IMR-90 (cell line): ENCODE results near the gene MICAL1. TPM values are rescaled to one million over a fixed set of nuclear protein-coding genes. Genes with fewer than 3 reads are reported as not detected.

Source experiments
- ATAC-seq: fragments of 200-7000 bp; cut with Tn5 transposase; 2 replicates; pipeline ENCODE4 v1.9.1; 2020; ENCODE audit warnings: low read depth, mild to moderate bottlenecking, moderate library complexity
- BruUV-seq: library from RNA; stranded (reverse); fragments of 400-500 nt; replicated peaks from 2 replicates; lab custom pipeline; 2021; lab: Mats Ljungman, UMichigan
- CTCF ChIA-PET: fragments of 300-600 bp; formaldehyde crosslinking; extraction: SDS; loops from one replicate; lab custom pipeline; 2021; ENCODE audit warnings: antibody characterized with exemption; lab: Yijun Ruan, JAX
- POLR2A ChIA-PET: fragments of 300-600 bp; sonication (Branson Sonifier 250); formaldehyde crosslinking; loops from one replicate; lab custom pipeline; 2022; ENCODE audit warnings: antibody characterized with exemption; ENCODE audit not compliant: unreplicated experiment; lab: Charles Lee
- DNase-seq: peaks from one replicate; pipeline ENCODE4 v3.0.0; 2013
- H2AFZ ChIP-seq: replicated peaks from 2 replicates; pipeline ENCODE3; 2013; ENCODE audit warnings: low read length, mild to moderate bottlenecking; ENCODE audit not compliant: poor library complexity
- H2AK5ac ChIP-seq: 2 replicates; pipeline ENCODE4 v1.6.1; 2013; ENCODE audit warnings: low read depth, low read length, inconsistent platforms
- H2AK9ac ChIP-seq: replicated peaks from 2 replicates; pipeline ENCODE3; 2013; ENCODE audit warnings: mild to moderate bottlenecking, low read depth, low read length, moderate library complexity; ENCODE audit not compliant: poor library complexity
- H2BK120ac ChIP-seq: 2 replicates; pipeline ENCODE4 v1.6.1; 2013; ENCODE audit warnings: low read depth, low read length, inconsistent platforms
- H2BK15ac ChIP-seq: 3 replicates; pipeline ENCODE4 v1.6.1; 2013; ENCODE audit warnings: low read depth, low read length, inconsistent platforms
- H2BK20ac ChIP-seq: 2 replicates; pipeline ENCODE4 v1.6.1; 2013; ENCODE audit warnings: low read depth, mild to moderate bottlenecking, inconsistent platforms, low read length, moderate library complexity
- H2BK5ac ChIP-seq: 2 replicates; pipeline ENCODE4 v1.6.1; 2013; ENCODE audit warnings: mild to moderate bottlenecking, low read depth, low read length, inconsistent platforms; ENCODE audit not compliant: poor library complexity, severe bottlenecking
- H3K14ac ChIP-seq: replicated peaks from 2 replicates; pipeline ENCODE4 v1.6.1; 2013; ENCODE audit warnings: low read depth, low read length, inconsistent platforms
- H3K18ac ChIP-seq: 2 replicates; pipeline ENCODE4 v1.6.1; 2013; ENCODE audit warnings: low read depth, low read length, control low read depth
- H3K23ac ChIP-seq: 2 replicates; pipeline ENCODE4 v1.6.1; 2013; ENCODE audit warnings: low read depth, low read length, inconsistent platforms
- H3K27ac ChIP-seq: 2 replicates; pipeline ENCODE4 v1.5.1; 2013; ENCODE audit warnings: mild to moderate bottlenecking, control low read depth, low read length; ENCODE audit not compliant: insufficient read depth
- H3K27me3 ChIP-seq: 2 replicates; pipeline ENCODE4 v1.6.1; 2013; ENCODE audit warnings: low read length; ENCODE audit not compliant: control insufficient read depth, insufficient read depth
- H3K36me3 ChIP-seq: 2 replicates; pipeline ENCODE4 v1.6.1; 2013; ENCODE audit warnings: low read length, mixed read lengths; ENCODE audit not compliant: control insufficient read depth, insufficient read depth
- H3K4ac ChIP-seq: 2 replicates; pipeline ENCODE4 v1.6.1; 2013; ENCODE audit warnings: low read depth, low read length, inconsistent platforms
- H3K4me1 ChIP-seq: 2 replicates; pipeline ENCODE4 v1.6.1; 2013; ENCODE audit warnings: low read length, mixed read lengths; ENCODE audit not compliant: control insufficient read depth, insufficient read depth
- H3K4me2 ChIP-seq: 2 replicates; pipeline ENCODE4 v1.6.1; 2013; ENCODE audit warnings: low read depth, mild to moderate bottlenecking, control low read depth, low read length, moderate library complexity
- H3K4me3 ChIP-seq: 2 replicates; pipeline ENCODE4 v1.5.1; 2013; ENCODE audit warnings: low read depth, mild to moderate bottlenecking, control low read depth, low read length, moderate library complexity; ENCODE audit not compliant: insufficient read depth
- H3K56ac ChIP-seq: 2 replicates; pipeline ENCODE4 v1.6.1; 2013; ENCODE audit warnings: low read length, inconsistent platforms; ENCODE audit not compliant: insufficient read depth; ENCODE audit errors: extremely low read depth
- H3K79me1 ChIP-seq, 2 experiments: 2 replicates each; pipeline ENCODE4 v1.6.1; 2013; ENCODE audit warnings: low read length in 2 of 2, inconsistent platforms in 1 of 2, low read depth in 1 of 2
- H3K9ac ChIP-seq: 2 replicates; pipeline ENCODE4 v1.6.1; 2013; ENCODE audit warnings: low read depth, low read length, control low read depth
- H3K9me1 ChIP-seq: 2 replicates; pipeline ENCODE4 v1.6.1; 2013; ENCODE audit warnings: low read length, inconsistent platforms; ENCODE audit not compliant: insufficient read depth
- H3K9me3 ChIP-seq: 2 replicates; pipeline ENCODE4 v1.6.1; 2013; ENCODE audit warnings: low read length; ENCODE audit not compliant: control insufficient read depth, insufficient read depth
- H4K20me1 ChIP-seq: 2 replicates; pipeline ENCODE4 v1.6.1; 2013; ENCODE audit warnings: low read length, inconsistent platforms; ENCODE audit not compliant: insufficient read depth
- H4K5ac ChIP-seq: 2 replicates; pipeline ENCODE4 v1.6.1; 2013; ENCODE audit warnings: mild to moderate bottlenecking, low read depth, low read length, control low read depth
- H4K8ac ChIP-seq, 2 experiments: 2 replicates each; pipeline ENCODE4 v1.6.1; 2013; ENCODE audit warnings: low read depth in 2 of 2, low read length in 2 of 2, control low read depth in 1 of 2, inconsistent platforms in 1 of 2
- H4K91ac ChIP-seq: 2 replicates; pipeline ENCODE4 v1.6.1; 2013; ENCODE audit warnings: low read depth, low read length, inconsistent platforms; ENCODE audit not compliant: insufficient read depth
- BHLHE40 ChIP-seq: fragments of 150-350 bp; IDR thresholded peaks from 2 replicates; pipeline ENCODE4 v1.6.1; 2016; ENCODE audit warnings: mild to moderate bottlenecking, low read depth, low read length
- CEBPB ChIP-seq: IDR thresholded peaks from 2 replicates; pipeline ENCODE4 v1.6.1; 2012; ENCODE audit warnings: low read depth, low read length, improper control_type of control experiment
- CHD1 ChIP-seq: IDR thresholded peaks from 2 replicates; pipeline ENCODE4 v1.6.1; 2012; ENCODE audit warnings: low read depth, low read length, improper control_type of control experiment
- FOS ChIP-seq: fragments of 150-350 bp; IDR thresholded peaks from 2 replicates; pipeline ENCODE4 v1.6.1; 2016; ENCODE audit warnings: low read depth, low read length
- MAFK ChIP-seq: IDR thresholded peaks from 2 replicates; pipeline ENCODE4 v1.6.1; 2012; ENCODE audit warnings: low read depth, low read length, improper control_type of control experiment
- MAZ ChIP-seq: IDR thresholded peaks from 2 replicates; pipeline ENCODE4 v1.6.1; 2012; ENCODE audit warnings: low read depth, mild to moderate bottlenecking, low read length, improper control_type of control experiment, moderate library complexity, borderline replicate concordance
- MXI1 ChIP-seq: IDR thresholded peaks from 2 replicates; pipeline ENCODE4 v1.6.1; 2012; ENCODE audit warnings: low read depth, mild to moderate bottlenecking, low read length, moderate library complexity, borderline replicate concordance
- NFE2L2 ChIP-seq: fragments of 150-350 bp; IDR thresholded peaks from 2 replicates; pipeline ENCODE4 v1.6.1; 2016; ENCODE audit warnings: low read depth, mild to moderate bottlenecking, low read length
- POLR2A ChIP-seq: IDR thresholded peaks from 2 replicates; pipeline ENCODE4 v1.6.1; 2012; ENCODE audit warnings: mild to moderate bottlenecking, low read depth, low read length
- RAD21 ChIP-seq: IDR thresholded peaks from 2 replicates; pipeline ENCODE4 v1.6.1; 2012; ENCODE audit warnings: low read length, improper control_type of control experiment
- RCOR1 ChIP-seq: IDR thresholded peaks from 2 replicates; pipeline ENCODE4 v1.6.1; 2012; ENCODE audit warnings: mild to moderate bottlenecking, low read length, improper control_type of control experiment; ENCODE audit not compliant: insufficient replicate concordance
- RFX5 ChIP-seq: IDR thresholded peaks from 2 replicates; pipeline ENCODE4 v1.8.0; 2012; ENCODE audit warnings: low read depth, mild to moderate bottlenecking, low read length, moderate library complexity
- SMC3 ChIP-seq: fragments of 150-350 bp; IDR thresholded peaks from 2 replicates; pipeline ENCODE4 v1.6.1; 2016; ENCODE audit warnings: low read depth, mild to moderate bottlenecking, antibody characterized with exemption, low read length, moderate library complexity
- USF2 ChIP-seq: fragments of 150-350 bp; IDR thresholded peaks from 2 replicates; pipeline ENCODE4 v1.6.1; 2017; ENCODE audit warnings: mild to moderate bottlenecking, antibody characterized with exemption, low read length, low read depth
- WGBS, 2 experiments: methylation state at CpG; one replicate each; pipeline versions ENCODE4 v1.1.5 to v1.1.7; 2013; ENCODE audit warnings: missing lambda C conversion rate in 2 of 2; ENCODE audit not compliant: insufficient read length in 1 of 2; ENCODE audit errors: extremely low coverage in 2 of 2; 5-methylcytosine and 5-hydroxymethylcytosine counted together
- dilution Hi-C: fragments of 300-500 bp; cut with HindIII; formaldehyde crosslinking; loops from one replicate; pipeline ENCODE4 v1.14.3; 2018; ENCODE audit warnings: low sequenced_read_pairs; ENCODE audit not compliant: unreplicated experiment
- in situ Hi-C: fragments of 300-500 bp; cut with MboI; formaldehyde crosslinking; loops from 3 replicates; pipeline ENCODE4 v1.14.3; 2019; ENCODE audit warnings: low sequenced_read_pairs, inconsistent platforms, mixed read lengths
- intact Hi-C: fragments of 100-400 bp; cut with micrococcal nuclease; formaldehyde crosslinking; loops from 2 replicates; pipeline ENCODE4 v1.10.0; 2022
- polyA plus RNA-seq, 3 experiments: library from polyadenylated mRNA; depleted of rRNA; stranded (reverse); fragments of >200 nt; gene quantifications; 2 replicates each; pipeline ENCODE4 v1.2.3, GENCODE V29; 2012; ENCODE audit warnings: low replicate concordance in 1 of 3
- total RNA-seq: library from RNA; depleted of rRNA; stranded (reverse); fragments of >200 nt; gene quantifications from 2 replicates; pipeline ENCODE4 v1.2.3, GENCODE V29; 2012
- TF ChIP-seq, protein P1 (sequence below): conservative IDR thresholded peaks from 2 replicates; pipeline ENCODE4 v1.5.1; 2012; ENCODE audit warnings: mild to moderate bottlenecking, low read depth, low read length, improper control_type of control experiment
- TF ChIP-seq, protein P2 (sequence below): fragments of 150-350 bp; IDR thresholded peaks from 2 replicates; pipeline ENCODE4 v1.6.1; 2016; ENCODE audit warnings: low read depth, mild to moderate bottlenecking, low read length, moderate library complexity, borderline replicate concordance

Gene MICAL1
- total and polyA plus RNA-seq, 2 of the 4 experiments (the other 2 are of a cell fraction) = 30.5 to 57.1 TPM

- no CpG with 5 or more reads among the region's 5 CpGs for WGBS, 2 experiments
- no peak overlapping the region for H4K91ac ChIP-seq
- ATAC-seq = no peak
- H3K36me3 ChIP-seq = no peaks in the 10 kb centered on the region
- H3K4me3 ChIP-seq = no peak overlapping the region
- H3K9me3 ChIP-seq = no peaks in the 10 kb centered on the region
- in situ Hi-C loops (no loop called here), intact Hi-C loops (no loop called here), dilution Hi-C loops (no loop called here)
- H4K5ac ChIP-seq = no peak overlapping the region
- no peak overlapping the region for H3K56ac ChIP-seq
- H2AK9ac ChIP-seq = no peak overlapping the region
- H2BK120ac ChIP-seq = no peak overlapping the region
- no peak overlapping the region for H2AK5ac ChIP-seq
- no peak overlapping the region for H3K4me2 ChIP-seq
- no peak overlapping the region for H2BK15ac ChIP-seq
- H3K9me1 ChIP-seq = no peaks in the 10 kb centered on the region
- H3K9ac ChIP-seq = no peak overlapping the region
- H2BK20ac ChIP-seq = no peak overlapping the region
- H3K79me1 ChIP-seq = peaks cover 0 to under 1% of the 10 kb centered on the region in 2 experiments; a peak in 1 of 4 replicates
- TF ChIP-seq MAFK (no peak), SMC3 (no peak), RFX5 (no peak), BHLHE40 (no peak), RAD21 (no peak), NFE2L2 (no peak), MAZ (no peak), CHD1 (no peak), FOS (no peak), MXI1 (no peak), RCOR1 (no peak), CEBPB (no peak), USF2 (no peak), POLR2A (no peak)
- TF ChIP-seq, protein P1, sequence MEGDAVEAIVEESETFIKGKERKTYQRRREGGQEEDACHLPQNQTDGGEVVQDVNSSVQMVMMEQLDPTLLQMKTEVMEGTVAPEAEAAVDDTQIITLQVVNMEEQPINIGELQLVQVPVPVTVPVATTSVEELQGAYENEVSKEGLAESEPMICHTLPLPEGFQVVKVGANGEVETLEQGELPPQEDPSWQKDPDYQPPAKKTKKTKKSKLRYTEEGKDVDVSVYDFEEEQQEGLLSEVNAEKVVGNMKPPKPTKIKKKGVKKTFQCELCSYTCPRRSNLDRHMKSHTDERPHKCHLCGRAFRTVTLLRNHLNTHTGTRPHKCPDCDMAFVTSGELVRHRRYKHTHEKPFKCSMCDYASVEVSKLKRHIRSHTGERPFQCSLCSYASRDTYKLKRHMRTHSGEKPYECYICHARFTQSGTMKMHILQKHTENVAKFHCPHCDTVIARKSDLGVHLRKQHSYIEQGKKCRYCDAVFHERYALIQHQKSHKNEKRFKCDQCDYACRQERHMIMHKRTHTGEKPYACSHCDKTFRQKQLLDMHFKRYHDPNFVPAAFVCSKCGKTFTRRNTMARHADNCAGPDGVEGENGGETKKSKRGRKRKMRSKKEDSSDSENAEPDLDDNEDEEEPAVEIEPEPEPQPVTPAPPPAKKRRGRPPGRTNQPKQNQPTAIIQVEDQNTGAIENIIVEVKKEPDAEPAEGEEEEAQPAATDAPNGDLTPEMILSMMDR = no peak
- TF ChIP-seq, protein P2, sequence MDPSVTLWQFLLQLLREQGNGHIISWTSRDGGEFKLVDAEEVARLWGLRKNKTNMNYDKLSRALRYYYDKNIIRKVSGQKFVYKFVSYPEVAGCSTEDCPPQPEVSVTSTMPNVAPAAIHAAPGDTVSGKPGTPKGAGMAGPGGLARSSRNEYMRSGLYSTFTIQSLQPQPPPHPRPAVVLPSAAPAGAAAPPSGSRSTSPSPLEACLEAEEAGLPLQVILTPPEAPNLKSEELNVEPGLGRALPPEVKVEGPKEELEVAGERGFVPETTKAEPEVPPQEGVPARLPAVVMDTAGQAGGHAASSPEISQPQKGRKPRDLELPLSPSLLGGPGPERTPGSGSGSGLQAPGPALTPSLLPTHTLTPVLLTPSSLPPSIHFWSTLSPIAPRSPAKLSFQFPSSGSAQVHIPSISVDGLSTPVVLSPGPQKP = no peak
- H3K4me1 ChIP-seq = no peaks in the 10 kb centered on the region
- H2AFZ ChIP-seq = no peak overlapping the region
- no peak overlapping the region for H3K27ac ChIP-seq
- H4K8ac ChIP-seq = no peak overlapping the region
- no peak overlapping the region for H2BK5ac ChIP-seq
- no peaks in the 10 kb centered on the region for H4K20me1 ChIP-seq
- H3K4ac ChIP-seq = no peak overlapping the region
- H3K27me3 ChIP-seq = peaks cover 2% of the 10 kb centered on the region; the same call in 1 of the 2 replicates
- no TSS peak for BruUV-seq
- ChIA-PET CTCF (no interaction called here), POLR2A (no interaction called here)
- H3K23ac ChIP-seq = no peak overlapping the region
- DNase-seq = no peak
- H3K14ac ChIP-seq = no peak overlapping the region
- H3K18ac ChIP-seq = no peak overlapping the region
Measured at GRCh38 chr6:109436041-109436440, 19.5 kb downstream of the MICAL1 start.
